SKM-1 treated with dmso at 0.1 percent for 144 hours (cell line): ENCODE data around the gene IFT172.
"Not testable (repeated sequence)": the region's sequence is repeated elsewhere in the genome, so short reads cannot be mapped to it uniquely, and the experiment has no call there.

Source experiments
- DNase-seq: peaks from one replicate; lab custom pipeline; 2025; ENCODE audit not compliant: unreplicated experiment; lab: John Stamatoyannopoulos, UW

IFT172 gene, protein sequence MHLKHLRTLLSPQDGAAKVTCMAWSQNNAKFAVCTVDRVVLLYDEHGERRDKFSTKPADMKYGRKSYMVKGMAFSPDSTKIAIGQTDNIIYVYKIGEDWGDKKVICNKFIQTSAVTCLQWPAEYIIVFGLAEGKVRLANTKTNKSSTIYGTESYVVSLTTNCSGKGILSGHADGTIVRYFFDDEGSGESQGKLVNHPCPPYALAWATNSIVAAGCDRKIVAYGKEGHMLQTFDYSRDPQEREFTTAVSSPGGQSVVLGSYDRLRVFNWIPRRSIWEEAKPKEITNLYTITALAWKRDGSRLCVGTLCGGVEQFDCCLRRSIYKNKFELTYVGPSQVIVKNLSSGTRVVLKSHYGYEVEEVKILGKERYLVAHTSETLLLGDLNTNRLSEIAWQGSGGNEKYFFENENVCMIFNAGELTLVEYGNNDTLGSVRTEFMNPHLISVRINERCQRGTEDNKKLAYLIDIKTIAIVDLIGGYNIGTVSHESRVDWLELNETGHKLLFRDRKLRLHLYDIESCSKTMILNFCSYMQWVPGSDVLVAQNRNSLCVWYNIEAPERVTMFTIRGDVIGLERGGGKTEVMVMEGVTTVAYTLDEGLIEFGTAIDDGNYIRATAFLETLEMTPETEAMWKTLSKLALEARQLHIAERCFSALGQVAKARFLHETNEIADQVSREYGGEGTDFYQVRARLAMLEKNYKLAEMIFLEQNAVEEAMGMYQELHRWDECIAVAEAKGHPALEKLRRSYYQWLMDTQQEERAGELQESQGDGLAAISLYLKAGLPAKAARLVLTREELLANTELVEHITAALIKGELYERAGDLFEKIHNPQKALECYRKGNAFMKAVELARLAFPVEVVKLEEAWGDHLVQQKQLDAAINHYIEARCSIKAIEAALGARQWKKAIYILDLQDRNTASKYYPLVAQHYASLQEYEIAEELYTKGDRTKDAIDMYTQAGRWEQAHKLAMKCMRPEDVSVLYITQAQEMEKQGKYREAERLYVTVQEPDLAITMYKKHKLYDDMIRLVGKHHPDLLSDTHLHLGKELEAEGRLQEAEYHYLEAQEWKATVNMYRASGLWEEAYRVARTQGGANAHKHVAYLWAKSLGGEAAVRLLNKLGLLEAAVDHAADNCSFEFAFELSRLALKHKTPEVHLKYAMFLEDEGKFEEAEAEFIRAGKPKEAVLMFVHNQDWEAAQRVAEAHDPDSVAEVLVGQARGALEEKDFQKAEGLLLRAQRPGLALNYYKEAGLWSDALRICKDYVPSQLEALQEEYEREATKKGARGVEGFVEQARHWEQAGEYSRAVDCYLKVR (N-terminal part only)

DNA sequence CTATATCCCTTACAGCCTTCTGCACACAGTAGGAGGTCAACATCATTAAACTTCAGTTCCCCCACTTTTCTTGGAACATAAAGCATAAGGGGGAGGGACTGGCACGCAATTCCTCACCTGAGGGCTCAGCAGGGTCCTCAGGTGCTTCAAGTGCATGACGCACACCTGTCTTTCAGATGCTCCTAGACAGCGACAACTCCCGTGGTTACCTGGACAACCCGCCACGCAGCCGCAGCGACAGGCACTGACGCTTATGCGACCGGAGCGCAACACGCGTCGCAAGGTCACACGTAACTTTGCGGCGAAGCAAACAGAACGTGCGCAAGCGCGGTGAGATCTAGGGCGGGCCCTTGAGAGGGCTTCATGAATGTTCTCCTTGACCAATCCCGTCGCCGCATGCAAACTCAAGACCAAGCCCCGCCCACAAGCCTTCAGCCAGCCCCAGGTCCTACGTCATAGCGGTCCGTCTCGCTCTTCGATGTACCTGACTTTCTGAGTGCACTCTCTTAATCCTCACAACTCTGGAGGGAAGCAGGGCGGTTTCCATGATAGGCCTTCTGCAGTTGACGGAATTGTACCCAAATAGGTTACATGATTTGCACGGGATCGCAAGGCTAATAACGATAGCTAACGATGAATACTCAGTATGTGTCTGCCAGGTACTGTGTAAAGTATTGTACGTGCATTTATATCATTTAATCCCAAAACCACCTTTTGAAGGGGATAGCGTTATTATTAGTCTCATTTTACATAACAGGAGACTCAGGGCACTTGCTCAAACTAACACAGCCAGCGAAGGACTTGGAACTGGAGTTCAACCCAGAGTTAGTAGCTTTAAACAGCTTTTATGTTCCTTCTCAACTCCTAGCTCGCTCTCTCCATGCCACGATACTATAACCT is at the start of gene IFT172:
TSS of gene IFT172 (minus strand) at position 246 of the 900 bp plus-strand sequence. CDS start at position 156, 90 bp downstream.
- DNase-seq, result peak; percentile 79

DNA sequence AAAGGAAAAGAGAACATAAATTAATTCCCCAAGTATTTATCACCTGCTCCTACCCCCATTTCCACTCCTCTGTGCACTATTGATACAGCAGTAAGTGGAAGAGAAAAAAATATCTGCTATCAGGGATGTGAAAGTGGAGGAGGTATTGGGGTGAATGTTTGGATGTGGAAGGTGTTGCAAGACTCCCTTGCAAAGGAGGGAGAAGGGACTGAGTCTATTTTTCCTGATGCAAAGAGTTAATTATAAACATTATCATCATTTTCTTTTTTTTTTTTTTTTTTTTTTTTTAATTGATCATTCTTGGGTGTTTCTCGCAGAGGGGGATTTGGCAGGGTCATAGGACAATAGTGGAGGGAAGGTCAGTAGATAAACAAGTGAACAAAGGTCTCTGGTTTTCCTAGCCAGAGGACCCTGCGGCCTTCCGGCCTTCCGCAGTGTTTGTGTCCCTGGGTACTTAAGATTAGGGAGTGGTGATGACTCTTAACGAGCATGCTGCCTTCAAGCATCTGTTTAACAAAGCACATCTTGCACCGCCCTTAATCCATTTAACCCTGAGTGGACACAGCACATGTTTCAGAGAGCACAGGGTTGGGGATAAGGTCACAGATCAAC is 49.4 kb upstream of the IFT172 start:
- DNase-seq, result not testable (repeated sequence)

DNA sequence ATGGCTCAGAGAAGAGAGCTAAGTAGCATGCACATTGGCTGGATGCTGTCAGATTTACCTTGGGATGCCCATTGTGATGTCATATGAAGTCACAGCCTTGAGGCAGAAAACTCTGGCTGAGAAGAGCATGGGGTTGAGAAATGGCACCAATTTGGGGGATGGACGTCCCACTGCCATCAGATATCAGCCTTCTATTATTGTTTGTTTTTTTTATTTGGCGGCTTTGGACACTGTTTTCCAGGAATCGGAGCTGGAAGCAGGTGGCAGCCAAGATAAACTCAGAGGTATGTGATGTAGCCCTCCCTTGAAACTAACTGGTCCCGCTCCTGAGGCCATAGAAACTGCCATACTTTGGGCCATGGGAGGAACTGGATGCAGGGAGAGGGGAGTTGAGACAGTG is 47.7 kb upstream of the IFT172 start:
- no peak for DNase-seq

DNA sequence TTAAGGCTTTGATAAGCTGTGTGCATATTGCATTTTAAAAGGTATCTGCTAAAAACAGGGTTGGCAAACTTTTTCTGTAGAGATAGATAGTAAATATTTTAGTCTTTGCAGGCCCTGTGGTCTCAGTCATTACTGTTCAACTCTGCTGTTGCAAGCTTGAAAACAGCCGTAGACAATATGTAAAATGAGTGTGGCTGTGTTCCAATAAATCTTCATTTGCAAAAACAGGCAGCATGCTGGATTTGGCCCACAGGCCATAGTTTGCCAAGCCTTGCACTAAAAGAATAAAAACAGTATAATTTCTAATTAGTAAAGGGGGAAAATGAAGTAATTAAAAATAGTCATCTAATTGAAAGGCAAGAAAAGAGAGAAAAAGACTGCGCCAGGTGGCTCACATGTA is 42.4 kb upstream of the IFT172 start:
- DNase-seq, result no peak

- no peak for DNase-seq
These were observed 37.6 kb upstream of the IFT172 start for GRCh38 chr2:27527182-27527581.

- no peak for DNase-seq
These were observed 32.9 kb upstream of the IFT172 start for GRCh38 chr2:27522400-27522945.

GRCh38 chr2:27520316-27520715 is 30.8 kb upstream of the IFT172 start:
- no peak for DNase-seq

DNA sequence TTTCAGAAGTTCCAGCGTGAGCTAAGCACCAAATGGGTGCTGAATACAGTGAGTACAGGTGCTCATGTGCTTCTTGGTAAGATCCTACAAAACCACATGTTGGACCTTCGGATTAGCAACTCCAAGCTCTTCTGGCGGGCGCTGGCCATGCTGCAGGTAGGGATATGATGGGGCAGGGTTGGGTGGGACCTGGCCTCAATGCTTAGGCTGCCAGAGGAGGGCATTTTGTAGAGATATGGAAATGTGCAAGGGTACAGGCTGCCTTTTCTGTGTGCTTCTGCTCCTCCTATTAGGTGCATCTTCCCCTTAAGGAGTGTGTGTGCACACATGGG is 29.2 kb upstream of the IFT172 start:
- no peak for DNase-seq

GRCh38 chr2:27518113-27518781 is 28.7 kb upstream of the IFT172 start:
- no peak for DNase-seq

GRCh38 chr2:27509326-27509725 is 19.8 kb upstream of the IFT172 start:
- no peak for DNase-seq

DNA sequence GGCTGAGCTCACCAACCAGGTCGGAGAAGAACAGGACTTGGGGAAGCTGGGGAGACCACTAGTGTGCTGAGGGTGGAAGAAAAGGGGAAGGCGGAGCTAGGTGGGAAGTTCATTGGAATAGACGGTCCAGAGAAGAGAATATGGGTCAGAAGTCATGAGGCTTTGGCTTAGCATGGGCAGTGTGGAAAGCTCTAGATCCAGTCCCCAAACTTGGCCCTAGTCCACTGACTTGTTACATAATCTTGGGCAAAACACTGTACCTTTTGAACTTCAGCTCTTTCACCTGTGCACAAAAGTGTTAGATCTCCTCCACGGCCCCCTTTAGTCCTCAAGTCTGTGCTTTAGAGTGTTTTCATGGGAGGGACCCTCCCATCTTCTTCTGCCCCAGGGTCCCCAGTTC is 17.8 kb upstream of the IFT172 start:
- no peak for DNase-seq

GRCh38 chr2:27506587-27506986 is 17.0 kb upstream of the IFT172 start:
- no peak for DNase-seq

DNA sequence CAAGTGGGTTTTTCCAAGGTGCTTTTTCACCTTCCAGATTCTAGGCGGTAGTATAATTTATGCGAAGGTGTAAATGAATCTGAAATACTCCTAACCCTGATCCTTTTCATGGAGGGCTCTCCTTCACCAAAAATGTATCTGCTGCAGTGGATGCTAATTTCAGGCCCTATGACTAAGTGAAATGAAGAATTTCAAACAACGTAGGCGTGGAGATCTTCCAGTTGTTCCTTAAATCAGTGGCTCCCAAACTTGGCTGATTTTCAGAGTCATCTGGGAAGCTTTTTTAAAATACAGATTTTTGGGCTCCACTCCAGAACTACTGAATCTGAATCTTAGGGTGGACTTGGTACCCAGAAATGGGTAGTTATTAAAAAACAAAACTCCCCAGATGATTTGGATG is 12.6 kb upstream of the IFT172 start:
- no peak for DNase-seq

DNA sequence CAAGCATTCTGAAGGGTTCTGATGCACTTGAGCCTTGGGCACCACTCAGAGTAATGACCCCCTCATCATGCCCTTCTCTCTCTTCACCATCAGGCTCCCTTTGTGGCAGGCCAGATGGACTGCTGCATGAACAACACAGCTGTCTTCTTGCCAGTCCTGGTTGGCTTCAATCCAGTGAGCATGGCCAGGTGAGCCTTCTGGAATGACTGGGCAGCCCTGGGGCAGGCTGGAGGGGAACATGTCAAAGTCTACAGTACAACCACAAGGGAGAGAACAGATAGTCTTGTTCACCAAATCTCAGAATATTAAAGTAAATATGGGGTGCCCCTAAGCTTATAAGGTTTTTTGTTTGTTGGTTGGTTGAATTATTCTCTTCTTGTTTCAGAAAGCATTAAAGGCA is 11.5 kb upstream of the IFT172 start:
- DNase-seq, result no peak

DNA sequence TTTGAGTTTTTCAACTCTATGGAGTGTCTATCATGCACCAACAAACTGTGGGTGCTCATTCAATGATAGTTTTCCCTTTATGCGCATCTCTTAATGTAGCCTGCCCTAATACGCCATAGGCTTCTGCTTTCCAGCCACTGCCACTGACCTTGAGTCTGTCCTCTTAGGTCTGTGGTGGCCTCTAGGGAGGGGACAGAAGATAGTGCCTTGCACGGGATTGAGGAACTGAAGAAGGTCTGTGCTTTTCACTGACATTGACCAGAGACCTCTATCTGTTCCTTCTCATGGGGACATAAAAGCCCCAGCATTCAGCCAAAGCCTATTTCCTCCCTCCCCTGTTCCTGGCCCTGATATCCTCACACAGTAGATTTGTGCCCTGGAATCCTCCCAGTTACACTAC is 9.4 kb upstream of the IFT172 start:
- no peak for DNase-seq

DNA sequence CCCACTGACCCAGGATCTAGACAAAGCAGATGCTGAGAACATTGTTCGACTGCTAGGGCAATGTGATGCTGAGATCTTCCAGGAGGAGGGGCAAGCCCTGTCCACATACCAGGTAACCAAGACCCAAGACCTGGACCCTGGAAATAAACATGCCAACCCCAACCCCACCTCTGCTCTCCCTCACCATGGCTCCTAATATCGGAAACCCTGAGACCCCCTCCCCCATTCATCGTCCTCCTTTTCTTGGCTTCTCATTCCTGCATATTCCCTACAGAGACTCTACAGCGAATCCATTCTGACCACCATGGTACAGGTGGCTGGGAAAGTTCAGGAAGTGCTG is 7.7 kb upstream of the IFT172 start:
- no peak for DNase-seq

DNA sequence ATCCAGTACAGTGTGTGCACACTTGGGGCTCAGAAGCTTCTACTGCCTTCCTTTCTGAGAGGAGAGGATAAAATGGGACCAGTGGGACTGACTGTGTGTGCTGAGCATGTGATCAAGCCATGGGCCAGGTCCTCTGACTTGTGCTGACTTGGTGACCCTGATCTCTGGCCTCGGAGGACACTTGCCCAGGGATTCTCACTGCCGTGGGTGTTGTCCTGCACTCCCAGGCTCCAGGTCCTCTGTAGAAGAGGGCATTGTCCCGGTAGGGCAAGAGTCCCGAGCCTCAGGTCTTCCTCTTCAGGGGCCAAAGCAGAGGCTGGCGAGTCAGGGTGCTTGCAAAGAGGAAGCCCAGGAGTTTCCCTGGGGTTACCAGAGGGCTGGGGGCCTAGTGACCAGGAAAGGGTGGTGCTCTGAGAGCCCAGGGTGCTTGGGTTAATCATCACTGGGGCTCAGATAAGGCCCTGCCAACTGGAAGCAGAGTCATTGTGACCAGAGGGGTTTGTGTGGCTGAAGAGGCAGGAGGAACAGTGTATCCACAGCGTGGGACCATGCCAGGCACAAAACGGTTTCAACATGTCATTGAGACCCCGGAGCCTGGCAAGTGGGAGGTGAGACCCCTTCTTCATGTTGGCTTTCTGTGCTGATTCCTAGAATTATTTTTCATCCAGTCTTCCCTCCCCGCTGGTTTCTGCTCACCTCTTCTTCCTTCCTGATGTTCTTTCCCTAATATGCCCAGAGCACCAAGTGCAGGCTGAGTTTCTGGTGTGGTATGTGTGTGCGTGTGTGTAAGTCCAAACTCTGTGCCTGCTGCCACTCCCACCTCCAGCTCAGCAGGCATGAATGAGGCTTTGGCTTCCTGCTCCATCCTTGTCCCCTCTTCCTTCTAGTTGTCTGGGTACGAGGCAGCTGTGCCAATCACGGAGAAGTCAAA is 7.1 kb upstream of the IFT172 start, which contains the start of gene GCKR:
TSS of gene GCKR (plus strand) at position 483 of the 931 bp plus-strand sequence. CDS start at position 549, 66 bp downstream.
- peak; percentile 29 for DNase-seq

- no peak for DNase-seq
These were observed 6.4 kb upstream of the IFT172 start for GRCh38 chr2:27495840-27496356.
